Measurements from ENCODE around the gene SLC37A1. TPM values are rescaled to one million over a fixed set of nuclear protein-coding genes. Genes with fewer than 3 reads are reported as not detected.

Gene SLC37A1
- total RNA-seq, 1 experiment from 2014 or later: 11.2 TPM

GRCh38 chr21:42578034-42578433, 64.4 kb downstream of the SLC37A1 start:
- CTCF ChIA-PET: interaction anchor here (0.6 kb wide), 1 partner anchor 203 kb away, joined by 3 read pairs; no protein-coding TSS in a partner anchor

DNA sequence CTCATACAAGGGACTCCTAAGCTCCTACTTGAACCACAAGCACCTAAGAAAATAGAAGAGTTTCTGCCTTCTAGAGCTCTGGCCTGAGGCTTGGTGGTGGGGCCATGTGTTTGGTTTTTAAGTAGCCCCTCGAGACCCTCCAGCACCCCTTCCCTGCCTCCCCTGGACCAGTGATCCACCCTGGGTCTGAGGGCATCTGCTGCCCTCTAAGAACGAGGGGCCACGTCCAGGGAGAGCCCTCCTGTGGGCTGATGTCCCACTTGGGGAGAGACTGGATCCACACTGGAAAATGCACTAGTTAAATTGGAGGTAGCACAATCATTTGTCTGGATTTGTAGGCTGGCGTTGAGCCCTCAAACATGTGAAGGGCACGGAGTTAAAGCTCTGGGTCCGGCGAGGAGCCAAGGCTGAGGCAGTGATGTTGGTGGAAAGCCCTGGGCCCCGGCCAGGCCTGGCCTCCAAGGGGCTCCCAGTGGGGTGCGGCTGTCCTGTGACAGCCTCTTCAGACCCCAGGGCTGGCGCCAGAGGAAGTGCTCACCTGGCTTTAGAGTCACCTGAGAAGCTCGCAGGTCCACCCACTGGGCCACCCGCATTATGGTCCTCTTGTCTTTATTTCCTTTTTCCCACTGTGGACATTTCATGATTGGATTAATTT, 65.2 kb downstream of the SLC37A1 start:
- peaks cover 8% of the 10 kb centered on the region for H3K9me3 ChIP-seq (ENCODE audit: low read depth, low read length, poor library complexity, severe bottlenecking)
- intact Hi-C loops (cut with micrococcal nuclease; ENCODE audit: unreplicated experiment): no loop called here
- no TSS peak for BruUV-seq (replicated peaks)
- TF ChIP-seq CTCF (conservative IDR thresholded peaks at IDR 0.05; ENCODE audit: low read depth, low read length) (no peak), EZH2 (IDR thresholded peaks at IDR 0.05; ENCODE audit: borderline replicate concordance, low read depth, low read length, poor library complexity, severe bottlenecking) (no peak)
- no peak overlapping the region for H3K4me3 ChIP-seq (ENCODE audit: low read depth, low read length, poor library complexity, severe bottlenecking)
- H3K27me3 ChIP-seq (replicated peaks; ENCODE audit: insufficient read depth, low read depth, low read length, poor library complexity): no peaks in the 10 kb centered on the region
- no peaks in the 10 kb centered on the region for H3K36me3 ChIP-seq (ENCODE audit: insufficient read depth, low read length, poor library complexity, severe bottlenecking)
- DNase-seq (ENCODE audit: low spot score): no peak
- H3K27ac ChIP-seq (ENCODE audit: low read depth, low read length, poor library complexity, severe bottlenecking): no peak overlapping the region
- CTCF ChIA-PET: interaction anchor here (0.6 to 1.1 kb wide), 2 partner anchors 14 to 204 kb away, joined by 3 read pairs; no protein-coding TSS in a partner anchor
- POLR2A ChIA-PET (ENCODE audit: low non-redundant PET): no interaction called here
- H3K4me1 ChIP-seq (ENCODE audit: insufficient read depth, low read length, poor library complexity, severe bottlenecking): no peaks in the 10 kb centered on the region

More at GRCh38 chr21:42578034-42578433, 64.4 kb downstream of the SLC37A1 start:
- POLR2A ChIA-PET (ENCODE audit: low non-redundant PET): no interaction called here
- no TSS peak for BruUV-seq (replicated peaks)
- Histone ChIP-seq H3K27ac (ENCODE audit: low read depth, low read length, poor library complexity, severe bottlenecking) (no peak overlapping the region), H3K27me3 (replicated peaks; ENCODE audit: insufficient read depth, low read depth, low read length, poor library complexity) (no peaks in the 10 kb centered on the region), H3K4me1 (ENCODE audit: insufficient read depth, low read length, poor library complexity, severe bottlenecking) (no peaks in the 10 kb centered on the region), H3K4me3 (ENCODE audit: low read depth, low read length, poor library complexity, severe bottlenecking) (no peak overlapping the region), H3K9me3 (ENCODE audit: low read depth, low read length, poor library complexity, severe bottlenecking) (peaks cover 8% of the 10 kb centered on the region), H3K36me3 (ENCODE audit: insufficient read depth, low read length, poor library complexity, severe bottlenecking) (no peaks in the 10 kb centered on the region)
- intact Hi-C loops (cut with micrococcal nuclease; ENCODE audit: unreplicated experiment): no loop called here
- TF ChIP-seq EZH2 (IDR thresholded peaks at IDR 0.05; ENCODE audit: borderline replicate concordance, low read depth, low read length, poor library complexity, severe bottlenecking) (no peak), CTCF (conservative IDR thresholded peaks at IDR 0.05; ENCODE audit: low read depth, low read length) (no peak)
- no peak for DNase-seq (ENCODE audit: low spot score)

- no peak for DNase-seq (ENCODE audit: low spot score)
- Histone ChIP-seq H3K4me1 (ENCODE audit: insufficient read depth, low read length, poor library complexity, severe bottlenecking) (no peaks in the 10 kb centered on the region), H3K27me3 (replicated peaks; ENCODE audit: insufficient read depth, low read depth, low read length, poor library complexity) (no peaks in the 10 kb centered on the region), H3K36me3 (ENCODE audit: insufficient read depth, low read length, poor library complexity, severe bottlenecking) (no peaks in the 10 kb centered on the region), H3K9me3 (ENCODE audit: low read depth, low read length, poor library complexity, severe bottlenecking) (peaks cover 8% of the 10 kb centered on the region), H3K27ac (ENCODE audit: low read depth, low read length, poor library complexity, severe bottlenecking) (no peak overlapping the region), H3K4me3 (ENCODE audit: low read depth, low read length, poor library complexity, severe bottlenecking) (no peak overlapping the region)
- ChIA-PET CTCF (interaction anchor here (1.1 kb wide), 1 partner anchor 14 kb away, joined by 3 read pairs; no protein-coding TSS in a partner anchor), POLR2A (ENCODE audit: low non-redundant PET) (interaction anchor here (1.0 kb wide), 1 partner anchor 332 kb away, joined by 5 read pairs; no protein-coding TSS in a partner anchor)
- no peak for TF ChIP-seq EZH2 (IDR thresholded peaks at IDR 0.05; ENCODE audit: borderline replicate concordance, low read depth, low read length, poor library complexity, severe bottlenecking)
- no peak for TF ChIP-seq CTCF (conservative IDR thresholded peaks at IDR 0.05; ENCODE audit: low read depth, low read length)
- intact Hi-C loops (cut with micrococcal nuclease; ENCODE audit: unreplicated experiment): no loop called here
- no TSS peak for BruUV-seq (replicated peaks)
Measured at GRCh38 chr21:42579456-42580075, 65.9 kb downstream of the SLC37A1 start.

Measured in A673 (cell line).